Tracheal epithelial cell (primary cell): ENCODE results near the gene FBXO10. TPM values are rescaled to one million over a fixed set of nuclear protein-coding genes. Genes with fewer than 3 reads are reported as not detected.

Experiments
- total RNA-seq: library from RNA; depleted of rRNA; stranded (reverse); fragments of >200 nt; gene quantifications from 2 replicates; pipeline ENCODE4 v1.2.1, GENCODE V29; 2014

Gene FBXO10
- total RNA-seq, result 4.8 and 7.2 TPM in 2 replicates

GRCh38 chr9:37575921-37576721 lies at the start of gene FBXO10:
TSS of gene FBXO10 (minus strand) at chr9:37576380. CDS start at chr9:37541768, 34,612 bp downstream.

GRCh38 chr9:37592108-37592951 lies 16.1 kb upstream of the FBXO10 start, which contains the start of gene TOMM5:
TSS of gene TOMM5 (minus strand) at chr9:37592597. CDS start at chr9:37592532, 65 bp downstream.

GRCh38 chr9:37485389-37486255 lies 90.6 kb downstream of the FBXO10 start, which contains the start of gene POLR1E:
TSS of gene POLR1E (plus strand) at chr9:37485948. CDS start at chr9:37486048, 100 bp downstream.

GRCh38 chr9:37465249-37466036 lies 110.7 kb downstream of the FBXO10 start, which contains the start of gene ZBTB5:
TSS of gene ZBTB5 (minus strand) at chr9:37465450. CDS start at chr9:37442551, 22,899 bp downstream.

Other genes with a start within 250 kb of the FBXO10 start
- gene GRHPR, start 153.7 kb downstream of the FBXO10 start, total RNA-seq, result 87.8 and 117 TPM in 2 replicates
- 10.1 and 11.3 TPM in 2 replicates for gene ZBTB5, start 110.9 kb downstream of the FBXO10 start, total RNA-seq
- 33.7 and 36.2 TPM in 2 replicates for gene POLR1E, start 90.4 kb downstream of the FBXO10 start, total RNA-seq
- gene TOMM5, start 16.2 kb upstream of the FBXO10 start, total RNA-seq, result 143 and 146 TPM in 2 replicates
- gene FRMPD1, start 74.6 kb upstream of the FBXO10 start, total RNA-seq, result under 0.01 TPM in 1 of 2 replicates, not detected in the other
- 2.2 and 3.2 TPM in 2 replicates for gene TRMT10B, start 177.4 kb upstream of the FBXO10 start, total RNA-seq
- 22.0 and 33.5 TPM in 2 replicates for gene EXOSC3, start 208.7 kb upstream of the FBXO10 start, total RNA-seq
- 45.3 and 48.2 TPM in 2 replicates for gene DCAF10, start 224.4 kb upstream of the FBXO10 start, total RNA-seq